Measurements from ENCODE around the gene SDC4.

SDC4 gene, protein sequence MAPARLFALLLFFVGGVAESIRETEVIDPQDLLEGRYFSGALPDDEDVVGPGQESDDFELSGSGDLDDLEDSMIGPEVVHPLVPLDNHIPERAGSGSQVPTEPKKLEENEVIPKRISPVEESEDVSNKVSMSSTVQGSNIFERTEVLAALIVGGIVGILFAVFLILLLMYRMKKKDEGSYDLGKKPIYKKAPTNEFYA

GRCh38 chr20:45347936-45348778 is at the start of gene SDC4:
TSS of gene SDC4 (minus strand) at chr20:45348424. CDS start at chr20:45348384, 40 bp downstream.
- DNase-seq (ENCODE audit: low spot score), result peak; percentile 62

DNA sequence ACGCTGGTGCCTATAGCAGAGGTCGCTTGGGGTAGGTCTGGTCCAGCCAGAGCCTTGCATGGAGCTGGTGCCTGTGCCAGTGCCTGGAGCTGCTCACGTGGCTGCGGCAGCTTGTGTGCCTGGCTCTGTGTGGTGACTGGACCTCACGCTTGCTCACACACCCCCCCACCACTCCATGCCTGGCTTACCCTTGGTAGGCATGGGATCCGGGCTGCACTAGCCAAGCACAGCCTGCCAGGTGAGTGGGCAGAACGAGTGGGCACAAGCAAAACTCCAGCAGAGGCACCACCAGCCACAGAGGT is 46.8 kb upstream of the SDC4 start:
- DNase-seq (ENCODE audit: low spot score), result no peak

- no peak for DNase-seq (ENCODE audit: low spot score)
Measured at GRCh38 chr20:45394221-45395113, 46.2 kb upstream of the SDC4 start.

- DNase-seq (ENCODE audit: low spot score), result no peak
Measured at GRCh38 chr20:45392733-45393132, 44.5 kb upstream of the SDC4 start.

DNA sequence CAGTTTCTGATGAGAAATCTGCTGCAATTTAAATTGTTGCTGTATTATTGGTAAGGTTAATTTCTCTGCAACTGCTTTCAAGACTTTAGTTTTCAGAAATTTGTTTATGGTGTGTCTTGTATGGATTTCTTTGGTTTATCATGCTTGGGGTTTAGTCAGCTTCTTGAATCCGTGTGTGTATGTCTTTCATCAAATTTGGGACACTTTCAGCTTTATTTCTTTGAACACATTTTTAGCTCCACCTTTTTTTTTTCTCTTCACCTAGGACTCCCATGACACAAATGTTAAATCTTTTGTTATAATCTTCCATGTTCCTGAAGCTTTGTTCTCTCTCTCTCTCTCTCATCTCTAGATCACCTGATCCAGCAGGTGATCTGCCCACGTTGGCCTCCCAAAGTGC is 43.3 kb upstream of the SDC4 start:
- no peak for DNase-seq (ENCODE audit: low spot score)

GRCh38 chr20:45390931-45391330 is 42.7 kb upstream of the SDC4 start:
- no peak for DNase-seq (ENCODE audit: low spot score)

- no peak for DNase-seq (ENCODE audit: low spot score)
Measured at GRCh38 chr20:45387274-45387673, 39.0 kb upstream of the SDC4 start.

DNA sequence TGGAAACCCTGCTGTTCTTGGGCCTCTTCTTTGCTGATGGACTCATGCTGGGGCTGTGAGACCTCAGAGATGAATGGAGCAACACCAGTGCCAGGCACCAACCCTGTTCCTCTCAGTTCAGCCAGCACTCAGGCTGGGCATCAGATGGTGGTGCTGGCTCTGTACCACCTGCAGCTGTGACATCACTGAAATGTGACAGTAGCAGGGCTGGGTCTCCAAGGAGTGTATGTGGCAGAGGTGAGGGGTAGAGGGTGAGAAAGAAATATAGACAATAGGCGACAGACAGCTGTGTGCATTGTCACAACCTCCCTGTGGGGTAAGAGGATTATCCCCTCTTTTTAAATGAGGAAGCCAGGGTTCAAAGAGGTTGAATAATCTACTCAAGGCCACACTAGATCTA is 30.0 kb upstream of the SDC4 start, which contains the start of gene TP53TG5:
Gene TP53TG5, minus strand, starts transcription at position 135 of the 400 bp plus-strand sequence. Its CDS starts 89 bp downstream, at position 46.
- DNase-seq (ENCODE audit: low spot score), result no peak

DNA sequence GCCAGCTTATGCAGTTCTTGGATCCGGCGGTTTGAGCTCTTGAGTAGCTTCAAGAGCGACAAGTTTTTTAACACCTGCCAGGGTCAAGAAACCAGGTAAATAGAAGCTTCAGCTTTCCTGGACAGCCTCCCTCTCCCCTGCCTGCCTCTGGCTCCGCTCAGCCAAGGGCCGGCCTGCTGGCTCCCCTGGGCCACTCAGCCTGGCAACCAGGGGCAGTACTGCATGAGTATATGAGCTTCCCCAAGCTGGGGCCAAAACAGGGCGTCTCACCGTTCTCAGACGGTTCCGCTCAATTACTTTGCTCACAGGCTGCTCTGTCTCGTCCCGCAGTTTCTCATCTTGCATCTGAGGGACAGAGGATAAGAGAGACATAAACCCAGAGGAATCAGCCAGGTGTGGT is 29.0 kb upstream of the SDC4 start:
- no peak for DNase-seq (ENCODE audit: low spot score)

DNA sequence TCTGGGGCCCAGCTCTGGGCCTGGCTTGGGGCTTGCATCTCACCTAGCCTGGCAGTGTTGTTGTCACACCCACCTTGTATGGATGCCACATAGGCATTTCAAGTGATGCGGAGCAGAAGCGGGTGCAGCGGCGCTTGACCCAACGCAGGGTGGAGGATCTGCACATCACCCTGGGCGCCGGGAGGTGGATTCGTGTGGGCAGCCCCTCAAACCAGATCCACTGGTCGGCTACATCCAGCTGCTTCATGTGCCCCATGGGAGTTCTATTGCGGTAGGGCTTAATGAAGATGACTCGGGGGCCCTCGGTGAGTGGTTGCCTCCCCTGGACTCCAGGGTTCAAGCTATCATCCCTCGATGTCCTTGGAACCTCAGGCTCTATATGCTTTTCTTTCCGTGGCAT is 26.7 kb upstream of the SDC4 start:
- no peak for DNase-seq (ENCODE audit: low spot score)

DNA sequence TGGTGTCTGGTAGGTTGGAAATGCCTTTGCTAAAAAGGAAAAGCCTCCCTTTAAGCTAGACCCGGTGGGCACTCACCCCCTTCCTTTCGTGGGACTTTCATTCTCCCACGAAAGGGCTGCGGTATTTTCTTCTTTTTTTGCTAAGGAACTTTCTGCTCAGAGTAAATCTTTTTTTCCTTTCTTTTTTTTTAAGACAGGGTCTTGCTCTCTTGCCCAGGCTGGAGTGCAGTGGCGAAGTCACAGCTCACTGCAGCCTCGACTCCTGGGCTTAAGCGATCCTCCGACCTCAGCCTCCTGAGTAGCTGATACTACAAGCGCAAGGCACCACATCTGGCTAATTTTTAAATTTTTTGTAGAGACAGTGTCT is 25.9 kb upstream of the SDC4 start:
- DNase-seq (ENCODE audit: low spot score), result no peak

DNA sequence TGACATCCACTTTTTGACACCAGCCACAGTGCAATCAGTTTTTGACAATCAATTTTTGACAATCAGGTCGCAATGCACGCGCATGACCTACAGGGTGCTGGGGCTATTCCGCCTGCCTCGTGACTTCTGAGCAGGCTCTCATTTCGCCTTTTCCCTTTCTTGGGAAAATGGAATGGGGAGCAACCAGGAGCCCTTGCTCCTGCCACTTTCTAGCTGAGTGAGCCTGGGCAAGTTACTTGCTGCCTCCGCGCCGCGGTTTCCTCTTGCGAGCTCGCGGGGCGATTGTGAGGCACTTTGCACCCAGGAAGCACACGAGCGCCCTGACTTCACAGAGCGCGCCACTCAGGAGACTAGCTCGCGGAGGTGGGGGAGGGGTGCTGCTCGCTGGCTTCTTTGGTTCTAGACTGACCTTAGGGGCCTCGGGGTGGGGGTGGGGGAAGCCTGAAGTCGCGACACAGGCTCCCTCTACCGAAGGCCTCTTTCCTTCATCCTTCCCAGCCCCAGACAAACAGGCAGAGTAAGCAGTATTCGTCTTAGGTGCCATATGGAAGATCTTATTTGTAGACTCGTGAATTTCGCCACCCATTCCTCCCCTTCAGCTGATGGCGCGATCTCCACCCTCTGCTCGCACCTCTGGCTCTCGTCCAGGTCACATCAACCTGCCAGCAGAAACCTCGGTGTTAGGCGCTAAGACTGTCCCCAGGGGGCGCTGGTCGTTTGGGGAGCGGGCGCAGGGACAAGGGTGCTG is 25.3 kb upstream of the SDC4 start:
- peak; percentile 91 for DNase-seq (ENCODE audit: low spot score)

DNA sequence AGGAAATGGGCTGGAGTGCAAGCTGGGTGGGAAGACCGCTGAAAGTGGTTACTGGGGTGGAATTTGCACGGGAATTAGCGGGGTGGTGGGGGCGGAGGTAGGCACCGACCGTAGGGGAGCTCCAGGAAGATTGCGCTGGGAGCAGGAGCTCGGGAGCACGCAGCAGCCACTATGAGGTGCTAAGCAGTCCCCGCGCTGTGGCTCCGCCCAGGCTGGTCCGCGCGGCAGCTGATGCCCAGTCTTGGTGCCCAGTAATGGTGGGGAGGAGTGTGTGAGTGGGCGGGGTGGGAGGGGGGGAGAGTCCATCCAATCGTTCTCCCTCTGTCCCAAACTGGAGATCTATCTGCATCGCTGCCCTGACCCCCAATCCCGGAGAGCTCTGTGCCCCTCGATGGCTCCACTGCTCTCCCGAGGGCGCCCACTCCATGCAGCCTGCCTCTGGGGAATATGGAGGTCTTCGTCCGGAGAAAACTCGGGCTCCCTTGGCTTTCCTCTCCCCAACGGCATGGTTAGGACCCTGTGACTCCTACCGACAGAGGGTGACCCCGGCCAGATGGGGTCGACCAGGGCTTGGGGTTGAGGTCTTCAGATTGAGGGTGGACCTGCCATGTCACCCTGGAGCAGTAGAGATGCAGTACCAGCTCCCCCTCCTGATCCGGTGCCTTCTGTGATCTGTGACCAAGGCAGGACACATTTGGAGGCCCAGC is 24.6 kb upstream of the SDC4 start:
- DNase-seq (ENCODE audit: low spot score), result no peak

DNA sequence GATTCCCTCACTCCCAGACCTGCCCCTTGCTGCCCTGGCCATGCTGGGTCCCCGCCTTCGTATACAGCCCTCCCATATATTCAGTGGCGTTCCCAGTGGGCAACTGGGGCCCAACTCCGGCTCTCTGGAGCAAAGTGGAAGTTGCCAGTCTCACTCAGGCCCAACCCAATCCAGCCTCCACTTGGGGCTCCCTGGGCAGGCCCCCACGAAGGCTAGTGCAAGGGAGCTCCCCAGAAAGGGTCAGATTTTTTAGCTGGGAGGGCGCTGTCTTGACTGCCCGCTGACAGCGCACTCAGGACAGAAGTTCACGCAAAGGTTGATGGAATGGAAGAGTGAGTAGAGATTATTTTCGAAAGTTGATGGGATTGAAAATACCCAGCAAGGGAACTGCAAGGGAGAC is 24.0 kb upstream of the SDC4 start:
- DNase-seq (ENCODE audit: low spot score), result no peak

- DNase-seq (ENCODE audit: low spot score), result no peak
Measured at GRCh38 chr20:45370571-45371160, 22.4 kb upstream of the SDC4 start.

DNA sequence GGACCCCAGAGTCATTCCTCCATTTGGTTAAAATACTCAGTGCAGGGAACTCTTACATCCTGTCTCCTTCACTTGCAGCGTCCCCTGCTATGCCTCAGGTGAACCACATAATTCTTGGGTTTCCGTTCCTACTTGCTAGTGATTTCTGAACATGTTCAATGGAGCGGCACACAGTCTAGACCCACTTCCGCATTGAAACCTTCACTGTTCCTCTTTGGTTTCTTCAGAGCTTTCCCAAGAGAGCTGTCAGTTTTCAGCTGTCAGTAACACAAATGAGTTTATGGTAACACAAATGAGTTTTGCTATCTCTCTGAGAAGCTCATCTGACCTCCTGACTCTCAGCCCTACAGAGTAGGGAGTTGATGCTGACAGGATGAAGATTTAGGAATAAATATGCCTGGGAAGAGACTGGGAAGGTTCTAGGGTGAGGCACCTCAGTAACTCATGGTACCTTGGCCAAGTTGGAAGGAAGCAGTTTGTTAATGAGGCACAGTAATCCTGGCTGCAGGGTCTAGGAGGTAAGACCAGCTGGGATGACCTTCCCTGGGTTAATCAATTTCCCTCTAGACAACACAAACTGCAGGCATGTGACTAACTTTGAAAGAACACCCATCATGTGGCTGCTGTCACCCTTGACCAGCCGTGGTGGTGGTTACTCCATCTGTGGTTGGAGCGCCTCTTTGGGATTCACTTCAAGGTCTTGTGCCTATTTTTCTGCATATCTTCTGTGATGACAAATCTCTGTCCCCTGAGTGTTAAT is 20.2 kb upstream of the SDC4 start:
- peak; percentile 49 for DNase-seq (ENCODE audit: low spot score)

DNA sequence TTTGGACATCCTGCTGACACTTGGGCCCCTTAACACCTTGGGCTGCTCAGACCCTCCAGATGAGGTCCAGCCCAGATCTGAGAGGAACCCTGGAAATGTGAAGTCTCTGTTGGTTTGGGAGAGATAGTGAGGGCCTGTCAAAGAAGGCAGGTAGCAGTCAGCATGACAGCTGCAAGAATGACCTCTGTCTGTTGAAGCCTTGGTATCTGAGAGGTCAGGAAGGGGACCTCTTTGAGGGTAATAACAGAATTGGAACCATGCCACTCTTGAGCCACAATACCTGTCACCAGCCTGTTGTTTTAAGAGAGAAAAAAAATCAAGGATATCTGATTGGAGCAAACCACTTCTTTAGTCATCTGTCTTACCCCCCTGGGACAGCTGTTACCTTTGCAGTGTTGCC is 18.9 kb upstream of the SDC4 start:
- DNase-seq (ENCODE audit: low spot score), result no peak

- DNase-seq (ENCODE audit: low spot score), result no peak
Measured at GRCh38 chr20:45366631-45367030, 18.4 kb upstream of the SDC4 start.

GRCh38 chr20:45366192-45366591 is 18.0 kb upstream of the SDC4 start:
- DNase-seq (ENCODE audit: low spot score), result no peak

- DNase-seq (ENCODE audit: low spot score), result no peak
Measured at GRCh38 chr20:45365444-45365970, 17.3 kb upstream of the SDC4 start.
